ENCODE measurements around the gene PABPN1.
"Not testable (repeated sequence)": the region's sequence is repeated elsewhere in the genome, so short reads cannot be mapped to it uniquely, and the experiment has no call there.

The PABPN1 gene

GRCh38 chr14:23320584-23321571 is at the start of gene PABPN1:
Gene PABPN1, plus strand, starts transcription at chr14:23321457. Its CDS starts 13 bp downstream, at chr14:23321470.
- in situ Hi-C loops (cut with MboI; ENCODE audit: low sequenced_read_pairs), result no loop called here

- in situ Hi-C loops (cut with MboI; ENCODE audit: low sequenced_read_pairs), result no loop called here
Measured at GRCh38 chr14:23275412-23275811, 45.8 kb upstream of the PABPN1 start.

GRCh38 chr14:23277189-23277588 is 44.1 kb upstream of the PABPN1 start:
- in situ Hi-C loops (cut with MboI; ENCODE audit: low sequenced_read_pairs), result no loop called here

GRCh38 chr14:23277928-23278327 is 43.3 kb upstream of the PABPN1 start:
- in situ Hi-C loops (cut with MboI; ENCODE audit: low sequenced_read_pairs), result not testable (repeated sequence)

- in situ Hi-C loops (cut with MboI; ENCODE audit: low sequenced_read_pairs), result no loop called here
Measured at GRCh38 chr14:23281247-23281646, 40.0 kb upstream of the PABPN1 start.

- in situ Hi-C loops (cut with MboI; ENCODE audit: low sequenced_read_pairs), result no loop called here
Measured at GRCh38 chr14:23284654-23285529, 36.4 kb upstream of the PABPN1 start.

- in situ Hi-C loops (cut with MboI; ENCODE audit: low sequenced_read_pairs), result no loop called here
Measured at GRCh38 chr14:23285530-23286019, 35.7 kb upstream of the PABPN1 start.

- in situ Hi-C loops (cut with MboI; ENCODE audit: low sequenced_read_pairs), result no loop called here
Measured at GRCh38 chr14:23286020-23286901, 35.0 kb upstream of the PABPN1 start, which contains the start of gene HOMEZ. Gene HOMEZ, minus strand, starts transcription at chr14:23286132. Its CDS starts 180 bp downstream, at chr14:23285952.

- in situ Hi-C loops (cut with MboI; ENCODE audit: low sequenced_read_pairs), result no loop called here
Measured at GRCh38 chr14:23286902-23287479, 34.3 kb upstream of the PABPN1 start.

- in situ Hi-C loops (cut with MboI; ENCODE audit: low sequenced_read_pairs), result no loop called here
Measured at GRCh38 chr14:23294734-23295561, 26.3 kb upstream of the PABPN1 start.

- in situ Hi-C loops (cut with MboI; ENCODE audit: low sequenced_read_pairs), result no loop called here
Measured at GRCh38 chr14:23296012-23296777, 25.1 kb upstream of the PABPN1 start.

- in situ Hi-C loops (cut with MboI; ENCODE audit: low sequenced_read_pairs), result no loop called here
Measured at GRCh38 chr14:23297096-23297495, 24.2 kb upstream of the PABPN1 start.

- in situ Hi-C loops (cut with MboI; ENCODE audit: low sequenced_read_pairs), result no loop called here
Measured at GRCh38 chr14:23297611-23298277, 23.5 kb upstream of the PABPN1 start.

GRCh38 chr14:23299211-23299957 is 21.9 kb upstream of the PABPN1 start:
- in situ Hi-C loops (cut with MboI; ENCODE audit: low sequenced_read_pairs), result no loop called here

GRCh38 chr14:23299986-23300686 is 21.1 kb upstream of the PABPN1 start:
- in situ Hi-C loops (cut with MboI; ENCODE audit: low sequenced_read_pairs), result no loop called here

- in situ Hi-C loops (cut with MboI; ENCODE audit: low sequenced_read_pairs), result no loop called here
Measured at GRCh38 chr14:23300687-23301223, 20.5 kb upstream of the PABPN1 start.
